HG02973 (cell line): ENCODE results near the gene FAT3.

Experiments used
- ATAC-seq: cut with Tn5 transposase; IDR thresholded peaks from one replicate; pipeline ENCODE4 v1.9.1; 2021; ENCODE audit warnings: moderate library complexity; ENCODE audit not compliant: unreplicated experiment

Gene FAT3

GRCh38 chr11:92227230-92227814 is 2.7 kb downstream of the FAT3 start:
- ATAC-seq = no peak

DNA sequence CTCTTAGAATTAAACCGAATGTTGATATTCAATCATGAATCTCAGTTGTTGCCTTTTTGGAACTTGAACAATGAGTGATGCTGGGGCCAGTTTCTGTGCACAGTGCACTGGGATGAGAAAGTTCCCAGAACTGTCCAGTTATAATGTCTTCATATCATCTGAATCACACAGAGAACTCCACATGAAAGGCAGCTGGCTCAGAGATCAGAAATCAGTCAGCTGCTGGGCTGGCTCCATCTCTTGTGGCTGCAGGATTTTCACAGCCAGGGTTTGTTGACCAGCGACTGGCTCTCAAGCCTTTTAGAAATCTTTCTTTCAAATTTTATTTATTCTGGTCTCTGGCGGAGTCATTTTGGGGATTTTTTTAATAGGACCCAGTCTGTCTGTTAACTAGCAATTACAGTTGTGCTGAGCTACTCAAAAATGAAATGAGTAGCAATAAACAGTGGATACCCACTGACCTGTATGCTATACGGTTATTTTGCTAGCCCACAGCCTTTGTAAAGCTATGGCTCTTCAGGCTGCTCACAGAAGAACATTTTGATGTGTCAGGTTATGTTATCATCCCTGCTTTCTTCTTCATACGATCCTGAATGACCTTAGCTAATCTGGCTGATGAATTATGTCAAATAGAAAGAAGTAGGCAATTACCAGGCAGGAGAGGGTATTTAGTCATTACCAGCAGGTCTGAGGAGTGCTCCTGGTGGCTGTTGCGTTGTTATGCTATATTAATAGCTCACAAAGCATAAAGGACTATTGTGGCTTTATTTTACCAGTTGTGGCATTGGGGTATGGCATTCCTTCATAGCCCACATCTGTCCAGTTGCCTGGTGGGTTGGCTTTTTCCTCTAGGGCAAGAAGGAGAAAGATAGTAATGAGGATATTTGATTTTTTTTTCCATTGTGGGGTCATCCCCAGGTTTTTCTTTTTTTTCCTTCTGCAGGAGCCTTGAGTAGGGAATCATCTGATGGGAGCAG is 3.6 kb downstream of the FAT3 start:
- no peak for ATAC-seq

GRCh38 chr11:92236856-92237255 is 12.2 kb downstream of the FAT3 start:
- ATAC-seq = no peak

- no peak for ATAC-seq
These were observed 16.3 kb downstream of the FAT3 start for GRCh38 chr11:92240916-92241315.

- ATAC-seq = no peak
These were observed 21.2 kb downstream of the FAT3 start for GRCh38 chr11:92245700-92246271.

GRCh38 chr11:92246630-92247029 is 22.0 kb downstream of the FAT3 start:
- ATAC-seq = no peak

- no peak for ATAC-seq
These were observed 24.6 kb downstream of the FAT3 start for GRCh38 chr11:92249156-92249753.

GRCh38 chr11:92251980-92252379 is 27.4 kb downstream of the FAT3 start:
- no peak for ATAC-seq

GRCh38 chr11:92253421-92253820 is 28.8 kb downstream of the FAT3 start:
- ATAC-seq = no peak

- ATAC-seq = no peak
These were observed 29.3 kb downstream of the FAT3 start for GRCh38 chr11:92253945-92254344.

DNA sequence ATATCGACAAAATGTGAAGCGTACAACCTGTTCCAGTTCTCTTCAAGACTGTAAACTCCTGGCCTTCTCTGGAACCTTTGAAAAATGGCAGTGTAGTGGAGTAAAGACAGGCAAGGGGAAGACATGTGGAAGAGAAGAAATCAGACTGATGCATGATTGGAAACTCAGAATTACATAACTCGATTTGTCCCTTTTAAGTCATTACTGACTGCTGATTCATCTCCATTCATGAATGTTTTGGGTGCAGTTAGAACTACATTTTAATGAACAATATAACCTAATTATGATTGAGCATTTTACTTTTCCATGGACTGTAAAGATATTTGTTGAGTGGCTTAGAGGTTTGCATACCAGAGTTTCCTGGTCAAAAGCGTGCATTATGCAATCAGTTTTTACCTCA is 32.9 kb downstream of the FAT3 start:
- no peak for ATAC-seq

- no peak for ATAC-seq
These were observed 35.2 kb downstream of the FAT3 start for GRCh38 chr11:92259861-92260260.

DNA sequence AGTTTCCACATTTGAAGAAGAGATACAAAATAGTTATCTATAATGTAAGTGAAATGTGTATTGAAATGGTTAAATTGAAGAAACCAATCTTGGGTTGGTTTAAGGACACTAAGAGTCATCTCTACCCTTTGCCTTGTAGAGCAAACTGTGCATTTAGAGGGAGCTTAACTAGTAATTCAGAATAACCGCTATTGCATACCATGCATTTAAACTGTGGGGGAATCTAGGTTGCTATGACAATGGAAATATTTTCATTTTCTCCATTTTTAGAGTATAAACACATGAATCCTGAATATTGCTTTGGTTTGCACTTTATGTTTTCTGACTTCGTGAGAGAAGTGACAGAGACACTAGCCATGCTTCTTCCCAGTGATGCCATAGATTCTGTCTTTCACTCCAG is 39.7 kb downstream of the FAT3 start:
- no peak for ATAC-seq

GRCh38 chr11:92266806-92267205 is 42.2 kb downstream of the FAT3 start:
- no peak for ATAC-seq

- no peak for ATAC-seq
These were observed 42.7 kb downstream of the FAT3 start for GRCh38 chr11:92267278-92267677.

- no peak for ATAC-seq
These were observed 43.4 kb downstream of the FAT3 start for GRCh38 chr11:92267968-92268367.

GRCh38 chr11:92268546-92268945 is 43.9 kb downstream of the FAT3 start:
- no peak for ATAC-seq

- ATAC-seq = no peak
These were observed 44.4 kb downstream of the FAT3 start for GRCh38 chr11:92269021-92269420.

DNA sequence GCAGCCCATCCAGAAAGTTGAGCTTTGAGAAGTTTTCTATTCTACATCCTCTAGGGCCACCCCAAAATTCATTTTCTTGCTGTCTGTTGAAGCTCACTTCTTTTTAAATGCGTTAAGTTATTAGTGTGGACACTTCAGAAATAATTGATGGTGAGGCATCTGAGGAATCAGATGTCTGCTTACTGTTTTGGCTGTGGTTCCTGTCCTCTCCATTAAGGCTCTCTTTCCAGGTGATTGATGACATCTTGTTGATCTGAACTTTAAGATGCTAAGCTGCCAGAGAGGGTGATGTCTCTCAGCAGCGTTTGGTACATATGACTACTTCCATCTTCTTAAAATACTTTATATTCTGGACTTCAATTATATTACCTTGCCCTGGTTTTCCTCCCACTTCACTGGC is 45.2 kb downstream of the FAT3 start:
- ATAC-seq = no peak

GRCh38 chr11:92272651-92273050 is 48.0 kb downstream of the FAT3 start:
- ATAC-seq = no peak
